Activated CD8-positive, alpha-beta memory T cell treated with anti-CD3 and anti-CD28 coated beads, Interleukin-2, amount 50 U/mL, for 24 hours (primary cell): ENCODE measurements around the gene FAM217A.
"Not testable (repeated sequence)": the region's sequence is repeated elsewhere in the genome, so short reads cannot be mapped to it uniquely, and the experiment has no call there.

Experiments used
- DNase-seq: peaks from one replicate; pipeline ENCODE4 v3.0.0-alpha.2; 2020; ENCODE audit errors: extremely low read depth

The FAM217A gene, protein sequence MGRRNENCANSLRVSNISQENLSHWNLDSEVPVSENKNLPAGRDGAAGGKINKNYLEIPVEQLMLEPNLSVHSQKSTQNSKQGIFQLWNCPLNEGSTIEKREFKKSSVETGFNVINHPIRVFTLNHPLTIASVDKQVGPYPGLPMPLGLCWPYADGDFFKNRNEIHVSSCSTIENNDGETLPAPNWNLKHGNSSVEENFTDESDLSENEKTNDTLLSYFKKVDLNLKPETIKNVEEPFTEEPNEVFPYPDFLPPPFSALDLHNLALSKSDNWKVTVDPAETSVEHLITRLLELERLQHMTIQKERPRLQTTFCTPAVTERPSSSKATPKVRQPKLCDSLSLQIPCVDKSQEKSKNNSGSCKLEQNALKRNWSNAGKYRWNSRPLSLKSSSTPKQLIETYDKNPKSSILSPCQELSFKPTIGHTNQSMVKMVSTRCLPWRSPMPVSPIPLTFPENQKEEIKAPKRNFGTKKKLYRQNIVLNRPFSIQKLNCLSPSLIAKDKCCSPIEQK

DNA sequence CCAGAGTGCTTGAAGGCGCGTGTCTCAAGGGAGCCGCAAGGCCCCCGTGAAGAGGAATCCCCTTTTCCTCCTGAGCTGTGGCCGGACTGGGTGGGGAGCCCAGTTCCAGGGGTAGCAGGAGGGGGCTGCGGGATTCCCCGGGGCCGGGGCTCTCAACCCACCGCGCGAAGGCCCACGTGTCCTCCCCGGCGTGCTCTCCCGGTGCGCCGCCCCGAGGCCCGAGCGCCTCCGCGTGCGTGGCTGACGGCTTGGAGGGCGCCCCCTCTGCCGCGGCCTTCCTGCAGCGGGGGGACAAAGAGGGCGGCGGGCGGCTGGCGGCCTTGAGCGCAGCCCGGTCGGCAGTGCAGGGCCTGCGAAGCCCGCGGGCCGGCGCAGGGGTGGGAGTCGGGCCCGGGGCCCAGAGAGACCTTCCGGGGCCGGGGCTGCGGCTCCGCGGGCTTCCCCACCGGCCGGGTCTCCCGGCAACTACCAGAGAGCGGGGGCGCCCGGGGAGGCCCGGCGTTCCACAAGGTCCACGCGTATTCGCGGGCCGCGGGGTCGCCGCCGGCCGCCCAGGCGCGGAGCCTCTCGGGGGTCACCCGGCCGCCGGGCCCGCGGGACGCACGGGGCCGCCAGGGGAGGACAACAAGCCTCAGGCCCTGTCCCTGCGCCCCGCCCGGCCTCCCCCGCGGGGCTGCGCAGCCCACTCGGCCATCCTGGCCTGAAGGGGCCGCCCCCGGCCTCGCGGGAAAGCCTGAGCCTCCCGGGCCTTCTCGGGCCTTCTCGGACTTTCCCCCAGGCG, at the start of gene FAM217A:
FAM217A (minus strand) TSS at position 447 of the 781 bp plus-strand sequence. CDS start 1,723 bp downstream, outside the sequence.
- no peak for DNase-seq

DNA sequence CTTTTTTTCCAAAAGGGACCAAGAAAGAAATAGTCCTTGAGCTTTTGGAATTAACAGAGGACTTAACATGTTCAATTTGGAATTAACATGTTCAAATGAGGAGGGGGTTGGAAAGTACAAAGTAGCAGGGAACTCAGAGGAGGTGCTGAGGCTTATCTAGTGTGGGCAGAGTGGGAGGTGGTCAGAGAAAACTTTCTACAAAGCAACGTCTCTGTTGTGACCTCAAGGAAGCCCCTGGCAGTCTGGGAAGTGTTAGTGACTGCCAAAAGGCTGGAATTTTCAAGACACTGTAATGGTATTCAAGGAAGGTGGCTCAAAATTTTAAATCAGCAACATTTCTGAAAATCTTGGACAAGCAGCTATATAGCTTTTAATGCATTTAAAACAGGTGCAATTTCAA, 49.1 kb upstream of the FAM217A start:
- no peak for DNase-seq

DNA sequence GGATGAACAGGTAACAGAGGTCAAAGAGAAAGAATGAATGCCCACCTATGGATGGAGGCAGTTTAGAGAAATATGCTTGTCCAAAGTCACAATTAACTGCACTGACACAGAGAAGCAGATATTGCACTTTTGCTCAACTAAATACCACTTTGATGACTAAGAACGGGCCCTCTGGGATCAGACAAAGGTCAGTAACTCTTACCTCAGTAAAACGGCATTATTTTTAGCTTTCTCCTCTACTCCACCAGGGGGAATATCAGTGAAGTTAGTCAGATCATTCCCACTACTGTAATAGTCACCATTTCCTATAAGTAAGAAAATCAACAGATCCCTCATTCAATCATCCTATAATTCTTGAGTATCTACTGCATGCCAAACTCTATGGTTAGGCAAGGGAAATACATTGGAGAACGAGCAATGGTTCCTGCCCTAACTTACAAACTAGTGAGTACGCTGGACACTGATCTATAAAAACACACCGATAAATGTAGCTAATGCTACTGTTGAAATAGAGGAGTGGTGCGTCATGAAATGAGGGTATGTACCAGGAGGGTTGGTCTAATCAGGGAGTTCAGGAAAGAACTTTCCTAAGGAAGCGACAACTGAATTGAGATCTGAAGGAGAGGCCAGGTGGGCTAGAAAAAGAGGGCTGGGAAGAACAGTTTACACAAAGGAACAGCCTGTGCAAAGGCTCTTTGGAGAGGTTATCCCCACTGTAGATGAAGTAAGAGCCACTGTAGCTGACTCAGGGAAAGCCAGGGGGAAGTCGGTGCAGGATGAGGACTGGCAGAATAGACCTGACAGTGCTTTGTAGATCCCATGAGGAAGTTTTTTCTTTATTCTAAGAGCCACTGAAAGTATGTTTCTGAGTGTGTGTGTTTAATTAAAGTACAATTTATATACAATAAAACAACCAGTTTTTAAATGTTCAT, 47.3 kb upstream of the FAM217A start:
- no peak for DNase-seq

DNA sequence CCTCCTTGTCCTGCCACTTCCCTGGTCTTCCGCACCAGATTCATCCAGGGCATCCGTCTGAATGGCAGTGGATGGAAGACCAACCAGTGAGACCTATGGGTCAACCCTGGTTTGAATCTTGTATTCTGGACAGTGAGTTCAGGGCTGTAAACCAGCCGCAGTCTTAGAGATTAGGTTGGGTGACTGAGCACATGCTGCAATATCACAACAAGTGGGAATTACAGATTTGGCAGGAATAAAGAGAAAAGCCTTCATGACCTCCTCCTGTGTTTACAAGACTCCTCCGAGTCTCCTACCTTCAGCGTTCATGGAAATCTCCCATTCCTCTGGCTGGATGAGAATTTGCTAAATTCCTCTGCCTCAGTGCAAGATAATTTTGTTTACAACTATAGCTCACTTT, 46.6 kb upstream of the FAM217A start:
- DNase-seq, result no peak

DNA sequence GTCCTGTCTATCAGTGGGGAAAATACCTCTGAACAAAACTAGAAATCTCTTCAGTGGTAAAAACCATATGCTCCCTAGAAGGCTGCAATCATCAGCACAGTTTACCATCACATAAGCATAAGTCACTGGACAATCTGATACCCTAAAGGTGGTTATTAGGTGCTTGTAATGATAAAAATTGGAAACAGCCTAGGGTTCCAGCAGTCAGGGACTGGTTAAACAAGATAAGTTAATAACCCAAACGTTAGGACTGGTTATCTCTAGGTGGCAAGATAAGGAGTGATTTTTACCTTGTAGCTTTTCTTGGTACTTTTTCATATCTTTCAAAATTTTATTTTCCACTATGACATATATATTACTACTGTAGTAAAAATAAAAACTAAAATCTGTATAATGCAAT, 45.4 kb upstream of the FAM217A start:
- DNase-seq, result no peak

DNA sequence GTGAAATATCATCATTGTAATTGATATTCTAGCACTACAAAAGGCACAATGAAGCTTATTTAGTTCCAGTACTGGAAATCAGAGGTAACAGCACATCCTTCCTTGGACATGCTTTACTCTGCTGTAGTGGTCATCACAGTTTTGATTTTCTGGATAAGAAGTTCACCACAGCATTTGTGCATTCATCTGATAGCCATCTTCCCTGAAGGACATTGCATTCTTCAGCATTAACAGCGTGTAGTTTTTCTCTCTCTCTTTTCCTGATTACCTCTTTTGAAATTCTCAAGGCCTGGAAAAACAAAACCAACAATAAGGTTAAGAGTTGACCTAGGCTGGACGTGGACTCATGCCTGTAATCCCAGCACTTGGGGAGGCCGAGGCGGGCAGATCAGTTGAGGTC, 36.8 kb upstream of the FAM217A start:
- no peak for DNase-seq

DNA sequence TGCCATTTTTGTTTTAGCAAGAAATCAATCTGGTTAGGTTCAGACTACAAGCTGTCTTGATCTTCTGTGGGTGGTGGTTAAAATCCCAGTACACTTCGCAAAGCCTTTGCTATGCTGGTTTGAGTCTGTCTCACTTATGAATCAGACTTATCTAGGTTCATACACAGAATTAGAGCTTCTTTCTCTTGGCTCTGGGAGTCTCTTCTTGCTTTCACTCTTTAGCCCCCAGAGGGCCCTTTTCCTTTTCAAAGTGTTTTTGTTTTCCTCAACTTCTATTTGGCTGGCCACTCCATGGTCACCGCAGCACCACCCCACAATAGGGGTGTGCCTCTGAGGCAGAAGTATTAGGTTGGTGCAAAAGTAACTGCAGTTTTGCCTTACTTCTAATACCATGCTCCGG, 35.2 kb upstream of the FAM217A start:
- DNase-seq, result no peak

DNA sequence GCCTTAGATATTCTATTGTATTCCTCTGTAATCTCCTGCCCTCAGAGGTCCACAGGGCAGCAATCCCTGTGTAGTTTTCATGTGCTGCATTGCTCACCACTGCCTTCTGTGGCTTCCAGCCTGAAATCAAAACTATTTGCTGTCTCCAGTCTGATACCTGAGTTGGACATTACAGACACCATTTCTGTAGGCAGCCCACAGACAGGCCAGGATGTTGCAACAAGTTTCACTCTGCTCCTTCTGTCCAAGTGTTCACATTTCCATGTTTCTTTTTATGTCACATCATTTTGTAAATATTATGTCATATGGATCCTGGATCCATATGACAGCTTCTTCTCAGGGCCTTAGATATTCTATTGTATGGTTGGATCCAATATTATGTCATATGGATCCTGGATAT, 34.7 kb upstream of the FAM217A start:
- no peak for DNase-seq

DNA sequence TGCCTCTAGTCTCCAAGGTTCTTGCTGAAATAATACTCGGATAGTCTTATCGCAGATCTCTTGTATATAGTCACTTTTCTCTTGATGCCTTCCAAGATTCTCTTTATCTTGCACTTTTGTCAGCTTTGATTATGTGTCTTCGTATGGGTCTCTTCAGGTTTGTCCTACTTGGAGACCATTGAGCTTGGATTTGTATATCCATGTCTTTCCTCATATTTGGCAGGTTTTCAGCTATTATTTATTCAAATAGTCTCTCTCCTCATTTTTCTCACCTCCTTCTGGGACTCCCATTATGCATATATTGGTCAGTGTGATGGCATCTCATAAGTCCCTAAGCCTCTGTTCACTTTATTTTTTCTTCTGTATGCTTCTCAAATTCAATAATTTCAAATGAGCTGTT, 33.4 kb upstream of the FAM217A start:
- DNase-seq, result no peak

DNA sequence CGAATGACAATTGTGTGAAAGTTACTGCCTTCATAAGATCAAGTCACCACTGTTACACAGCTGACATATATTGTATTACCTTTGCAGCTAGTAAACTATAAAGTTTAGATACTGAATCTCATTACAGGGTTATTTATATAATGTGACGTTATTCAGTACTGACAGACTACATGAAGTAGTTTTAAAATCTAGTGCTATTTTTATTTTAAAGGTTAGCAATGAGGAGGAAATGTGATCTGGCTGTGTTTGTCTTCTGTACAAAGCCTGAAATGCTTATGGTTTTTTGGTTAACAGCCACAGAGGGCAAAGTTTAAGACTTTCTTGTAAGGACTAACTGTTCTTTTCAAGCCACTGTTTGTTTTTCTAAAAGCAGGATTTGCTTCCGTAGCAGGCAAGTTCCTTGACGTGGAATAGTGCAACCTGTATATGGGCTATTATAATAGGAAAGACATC, 30.5 kb upstream of the FAM217A start:
- DNase-seq, result not testable (repeated sequence)

DNA sequence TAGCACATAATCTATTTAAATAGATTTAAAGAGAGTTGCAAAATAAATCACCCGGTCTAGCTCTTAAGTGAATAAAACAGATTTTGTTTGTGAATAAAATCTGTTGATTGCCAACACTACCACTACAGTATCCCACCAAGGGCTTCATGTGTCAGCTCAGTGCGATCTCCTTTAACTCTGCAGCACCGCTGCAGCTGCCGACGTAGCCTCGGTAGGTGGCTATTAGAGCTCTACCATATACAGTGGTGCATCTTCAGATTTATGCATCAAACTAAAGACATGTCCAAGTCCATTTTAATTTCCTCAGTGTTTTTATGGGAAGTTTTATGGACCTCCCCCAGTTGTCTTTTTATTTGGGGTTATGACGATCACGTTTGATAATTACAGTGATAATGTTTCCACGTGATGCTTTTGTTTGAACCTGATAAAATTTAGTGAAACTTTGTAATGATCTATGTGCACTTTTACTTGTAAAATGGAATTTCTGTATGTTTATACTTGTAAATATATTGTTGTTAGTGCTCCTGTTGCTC, 29.7 kb upstream of the FAM217A start:
- DNase-seq, result no peak

DNA sequence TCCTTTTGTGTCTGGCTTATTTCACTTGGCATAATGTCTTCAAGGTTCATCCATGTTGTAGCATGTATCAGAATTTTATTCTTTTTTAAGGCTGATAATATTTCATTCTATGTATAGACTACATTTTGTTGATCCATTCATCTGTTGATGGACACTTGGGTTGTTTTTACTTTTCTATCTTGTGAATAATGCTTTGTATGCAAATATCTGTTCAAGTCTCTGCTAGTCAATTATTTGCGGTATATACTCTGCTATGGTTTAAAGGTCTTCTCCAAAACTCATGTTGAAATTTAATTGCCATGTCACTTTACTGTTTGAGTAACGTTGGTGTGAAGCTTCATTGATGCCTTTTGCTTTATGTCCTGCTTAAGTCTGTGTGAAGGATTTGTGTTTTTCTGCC, 28.9 kb upstream of the FAM217A start:
- no peak for DNase-seq

DNA sequence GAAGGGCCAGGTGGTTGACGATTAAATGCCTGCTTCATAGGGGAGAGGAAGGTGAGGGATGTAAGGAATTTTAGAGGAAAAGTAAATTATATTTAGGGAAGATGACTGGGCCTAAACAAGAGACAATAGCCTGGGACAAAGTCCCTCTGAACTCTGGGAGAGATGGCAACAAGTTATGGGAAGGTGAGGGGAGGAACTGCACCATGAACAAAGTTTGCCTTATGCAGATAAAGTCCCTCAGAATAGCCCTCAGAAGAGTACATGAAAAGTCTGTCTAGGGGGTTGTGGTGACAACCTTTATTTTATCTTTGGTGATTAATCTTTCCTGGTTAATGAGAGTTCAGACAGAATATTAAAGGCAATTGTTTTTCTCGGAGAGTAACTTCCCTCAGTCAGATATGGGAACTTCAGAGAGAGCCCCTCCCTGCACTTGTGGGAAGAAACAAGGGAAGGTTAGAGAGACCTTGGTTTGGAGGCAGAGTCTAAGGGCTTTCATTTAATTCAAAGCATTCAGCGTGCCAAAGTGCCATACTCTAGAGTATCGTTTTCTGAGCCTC, 27.1 kb upstream of the FAM217A start:
- DNase-seq, result no peak

DNA sequence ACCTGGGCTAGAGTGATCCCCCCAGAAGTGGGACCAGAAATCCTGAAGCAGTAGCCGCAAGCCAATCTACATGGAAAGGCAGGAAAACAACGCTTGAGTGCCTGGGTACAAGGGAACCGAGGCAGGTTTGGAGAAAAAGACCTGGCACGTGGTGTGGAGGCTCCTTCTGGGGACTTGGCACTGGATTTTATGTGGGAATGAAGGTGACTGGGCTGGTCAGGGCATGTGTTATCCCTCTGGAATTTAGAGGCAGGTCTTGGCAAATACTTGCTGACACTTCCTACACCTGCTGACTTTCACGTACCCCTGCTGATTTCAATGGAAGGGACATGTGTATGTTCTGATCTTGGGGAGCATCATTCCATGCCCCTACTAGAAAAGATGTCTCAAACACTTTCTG, 25.0 kb upstream of the FAM217A start:
- DNase-seq, result no peak

DNA sequence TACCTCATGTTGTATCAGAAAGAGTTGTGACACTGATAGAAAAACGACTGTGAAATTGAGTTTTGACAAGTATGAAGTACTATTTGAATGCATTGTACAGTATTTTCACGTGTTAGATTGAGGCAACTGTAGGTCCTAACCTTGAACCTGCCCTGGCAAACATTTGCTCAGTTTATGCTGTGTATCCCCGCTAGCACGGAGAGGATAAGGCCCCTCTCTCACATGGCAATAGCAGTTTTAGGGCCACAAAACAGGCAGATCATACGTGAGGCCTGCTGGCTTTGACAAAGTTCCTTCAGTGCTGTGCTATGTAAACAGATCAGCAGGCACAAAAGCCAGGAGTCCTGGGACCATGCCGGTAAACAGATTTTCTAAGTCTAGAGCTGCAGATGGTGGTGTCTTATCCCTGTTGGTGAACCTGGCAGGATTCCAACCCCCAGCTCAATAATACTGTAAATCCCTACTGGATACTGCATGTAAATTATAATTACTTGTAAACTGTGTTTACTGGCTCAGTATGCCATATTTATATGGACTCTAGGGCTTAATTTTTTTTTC, 23.8 kb upstream of the FAM217A start:
- no peak for DNase-seq

DNA sequence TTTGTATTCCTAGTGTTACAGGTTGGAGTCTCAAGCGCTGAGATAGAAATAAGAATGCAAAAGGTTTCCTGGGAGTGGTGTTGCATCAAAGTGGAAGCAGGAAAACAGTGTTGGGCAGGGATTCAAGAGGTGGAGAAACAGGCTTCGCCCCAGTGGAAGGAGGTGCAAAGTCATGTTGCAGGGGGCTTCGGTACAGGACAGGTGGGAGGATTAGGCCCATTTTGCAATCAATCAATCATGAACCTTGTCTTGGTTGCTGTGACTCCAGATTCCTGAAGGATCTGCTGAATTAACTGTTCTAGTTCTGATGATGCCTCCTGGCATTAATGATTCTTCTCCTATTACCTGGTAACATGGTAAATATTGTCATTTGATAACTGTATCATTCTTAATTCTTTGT, 22.4 kb upstream of the FAM217A start:
- no peak for DNase-seq

DNA sequence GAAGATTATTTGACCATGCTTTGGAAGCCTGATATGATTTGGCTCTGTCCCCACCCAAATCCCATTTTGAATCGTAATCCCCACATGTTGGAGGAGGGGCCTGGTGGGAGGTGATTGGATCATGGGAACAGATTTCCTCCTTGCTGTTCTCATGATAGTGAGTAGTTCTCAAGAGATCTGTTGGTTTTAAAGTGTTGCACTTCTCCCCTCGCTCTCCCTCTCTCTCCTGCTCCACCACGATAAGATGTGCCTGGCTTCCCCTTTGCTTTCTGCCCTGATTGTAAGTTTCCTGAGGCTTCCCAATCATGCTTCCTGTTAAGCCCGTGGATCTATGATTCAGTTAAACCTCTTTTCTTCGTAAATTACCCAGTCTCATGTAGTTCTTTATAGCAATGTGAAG, 21.7 kb upstream of the FAM217A start:
- no peak for DNase-seq

DNA sequence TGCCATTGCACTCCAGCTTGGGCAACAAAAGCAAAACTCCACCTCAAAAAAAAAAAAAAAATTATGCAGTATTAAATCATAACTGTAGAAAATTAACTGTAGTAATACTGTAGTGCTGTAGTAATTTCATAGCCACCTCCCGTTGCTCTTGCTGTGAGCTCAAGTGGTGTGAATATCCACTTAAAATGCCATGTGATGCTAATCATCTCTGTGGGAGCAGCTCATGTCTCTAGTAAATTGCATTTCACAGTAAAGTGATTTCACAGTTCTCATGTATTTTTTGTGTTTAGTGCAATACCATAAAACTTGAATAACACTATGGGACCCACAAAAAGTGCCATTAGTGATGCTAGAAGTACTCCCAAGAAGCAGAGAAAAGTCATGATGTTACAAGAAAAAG, 14.4 kb upstream of the FAM217A start:
- no peak for DNase-seq

DNA sequence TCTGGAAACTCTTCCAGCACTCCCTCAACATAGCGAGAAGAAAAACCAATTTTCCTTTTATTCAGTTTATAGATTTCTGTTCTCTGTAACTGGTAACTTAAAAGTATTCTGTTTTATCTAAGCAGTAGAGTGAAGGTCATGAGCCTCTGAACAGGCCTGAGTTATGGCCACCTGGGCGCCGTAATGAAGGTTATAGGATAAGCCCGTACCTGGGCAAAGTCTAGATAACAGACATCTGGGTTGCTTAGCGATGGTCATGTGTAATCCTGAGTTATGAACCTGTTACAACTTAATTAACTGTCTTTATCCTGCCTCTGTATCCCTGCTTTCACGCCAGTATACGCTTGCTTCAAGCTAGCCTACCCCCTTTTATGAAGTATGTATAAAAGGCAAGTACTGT, 13.0 kb upstream of the FAM217A start:
- DNase-seq, result no peak

DNA sequence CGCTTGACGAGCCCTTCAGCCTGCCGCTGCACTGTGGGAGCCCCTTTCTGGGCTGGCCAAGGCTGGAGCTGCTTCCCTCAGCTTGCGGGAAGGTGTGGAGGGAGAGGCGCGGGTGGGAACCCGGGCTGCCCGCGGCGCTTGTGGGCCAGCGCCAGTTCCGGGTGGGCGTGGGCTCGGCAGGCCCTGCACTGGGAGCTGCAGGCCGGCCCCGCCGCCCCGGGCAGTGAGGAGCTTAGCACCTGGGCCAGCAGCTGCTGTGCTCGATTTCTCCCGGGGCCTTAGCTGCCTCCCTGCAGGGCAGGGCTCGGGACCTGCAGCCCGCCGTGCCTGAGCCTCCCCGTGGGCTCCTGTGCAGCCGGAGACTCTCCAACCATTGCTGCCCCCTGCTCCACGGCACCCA, 11.1 kb upstream of the FAM217A start:
- not testable (repeated sequence) for DNase-seq

DNA sequence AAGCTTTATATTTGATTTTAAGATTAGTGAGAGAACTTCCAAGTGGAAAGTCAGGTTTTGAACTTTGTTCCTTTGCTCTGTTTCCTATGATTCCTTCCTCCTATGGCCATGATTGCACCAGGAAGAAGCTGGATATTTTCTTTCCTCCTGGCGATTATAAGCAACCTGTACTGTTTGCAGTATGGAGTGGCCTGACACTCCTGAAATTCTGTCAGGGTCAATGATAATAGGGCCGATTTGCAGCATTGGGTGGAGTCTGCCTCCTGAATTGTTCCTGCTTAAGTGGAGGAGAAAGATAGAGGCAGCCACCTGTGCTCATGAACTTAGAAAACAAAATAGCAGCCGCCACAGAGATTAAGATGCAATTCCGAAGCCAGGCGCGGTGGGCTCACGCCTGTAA, 9.8 kb upstream of the FAM217A start:
- DNase-seq, result no peak
